Measurements from ENCODE around the gene HLA-DMB.

HLA-DMB gene

GRCh38 chr6:32940656-32941213, at the start of gene HLA-DMB:
HLA-DMB (minus strand) TSS chr6:32941028; CDS start chr6:32940807, 221 bp downstream.
- peak in 30 of 56 donors; percentile 10 to 81 (median 35) for DNase-seq

- DNase-seq = no peak
Observed at GRCh38 chr6:32989368-32989767, 48.5 kb upstream of the HLA-DMB start.

GRCh38 chr6:32984622-32985389, 44.0 kb upstream of the HLA-DMB start:
- peak in 53 of 56 donors; percentile 15 to 93 (median 61) for DNase-seq

- no peak for DNase-seq
Observed at GRCh38 chr6:32983964-32984621, 43.3 kb upstream of the HLA-DMB start.

- no peak for DNase-seq
Observed at GRCh38 chr6:32983493-32983848, 42.6 kb upstream of the HLA-DMB start.

DNA sequence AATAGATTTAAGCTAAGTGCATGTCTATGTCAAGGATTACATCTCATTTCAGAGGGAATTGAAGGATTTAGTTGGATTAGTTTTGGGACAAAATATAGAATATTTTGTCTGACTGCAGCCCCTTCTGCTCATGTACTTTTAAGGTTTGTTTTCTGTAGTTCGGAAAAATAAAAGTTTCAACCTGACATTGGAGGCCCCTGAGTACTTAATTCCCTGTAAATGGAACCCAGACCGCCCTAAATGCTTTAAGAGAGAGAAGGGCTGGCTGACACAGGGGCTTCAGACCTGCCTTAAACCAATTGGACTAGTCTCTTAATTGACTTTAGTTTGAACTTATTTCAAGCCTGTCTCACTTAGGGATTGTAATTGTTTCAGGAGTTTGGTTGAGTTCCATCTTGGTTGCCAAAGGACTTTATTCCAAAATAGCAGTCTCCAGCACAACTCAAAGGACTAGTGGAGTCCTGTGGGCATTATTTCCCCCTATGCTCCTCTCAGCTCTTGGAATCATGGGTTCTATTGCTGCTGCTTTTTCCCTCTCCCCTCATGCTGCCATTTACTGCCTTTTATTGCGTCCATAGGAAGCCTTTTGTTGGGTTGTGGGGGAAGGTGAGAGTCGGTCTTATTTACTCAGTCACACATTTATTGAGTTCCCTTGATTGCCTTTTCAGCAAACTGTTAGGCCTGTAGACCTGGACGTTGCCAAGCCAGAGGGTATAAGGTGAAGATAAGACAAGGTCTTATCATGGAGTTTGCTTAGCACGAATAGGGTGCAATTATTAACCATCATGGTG, 42.1 kb upstream of the HLA-DMB start:
- no peak for DNase-seq

GRCh38 chr6:32982084-32982701, 41.4 kb upstream of the HLA-DMB start:
- DNase-seq = no peak

- no peak for DNase-seq
Observed at GRCh38 chr6:32980488-32981038, 39.7 kb upstream of the HLA-DMB start.

GRCh38 chr6:32979720-32980487, 39.1 kb upstream of the HLA-DMB start:
- DNase-seq = no peak

DNA sequence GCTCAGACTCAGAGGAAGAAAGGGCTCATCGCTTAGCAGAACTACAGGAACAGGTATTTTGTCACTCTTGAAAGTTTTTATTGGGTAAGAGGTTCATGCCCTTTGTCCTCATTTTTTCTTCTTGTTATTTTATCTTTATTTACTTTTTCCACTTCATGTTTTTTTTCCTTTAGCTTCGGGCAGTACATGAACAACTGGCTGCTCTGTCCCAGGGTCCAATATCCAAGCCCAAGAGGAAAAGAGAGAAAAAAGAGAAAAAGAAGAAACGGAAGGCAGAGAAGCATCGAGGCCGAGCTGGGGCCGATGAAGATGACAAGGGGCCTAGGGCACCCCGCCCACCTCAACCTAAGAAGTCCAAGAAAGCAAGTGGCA, 37.1 kb upstream of the HLA-DMB start:
- DNase-seq = no peak

DNA sequence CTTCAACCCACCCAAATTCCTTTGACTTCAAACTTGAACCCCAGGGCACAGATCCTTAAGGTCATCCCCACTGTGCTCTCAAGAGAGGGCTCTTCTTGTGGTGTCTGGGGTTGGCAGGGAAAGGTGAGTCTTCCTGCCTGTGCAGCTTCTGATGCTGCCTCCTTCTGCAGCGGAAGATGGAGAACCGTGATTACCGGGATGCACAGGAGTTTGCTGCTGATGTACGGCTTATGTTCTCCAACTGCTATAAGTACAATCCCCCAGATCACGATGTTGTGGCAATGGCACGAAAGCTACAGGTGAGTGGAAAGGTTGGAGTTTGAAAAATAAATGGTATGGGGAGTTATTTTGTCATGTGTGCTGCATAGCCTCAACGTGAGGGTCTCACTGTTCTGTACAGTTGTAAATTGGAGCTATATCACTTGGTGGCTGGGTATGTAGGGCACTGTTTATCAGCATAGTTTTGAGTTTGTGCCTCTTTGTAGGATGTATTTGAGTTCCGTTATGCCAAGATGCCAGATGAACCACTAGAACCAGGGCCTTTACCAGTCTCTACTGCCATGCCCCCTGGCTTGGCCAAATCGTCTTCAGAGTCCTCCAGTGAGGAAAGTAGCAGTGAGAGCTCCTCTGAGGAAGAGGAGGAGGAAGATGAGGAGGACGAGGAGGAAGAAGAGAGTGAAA, 36.6 kb upstream of the HLA-DMB start:
- DNase-seq = no peak

DNA sequence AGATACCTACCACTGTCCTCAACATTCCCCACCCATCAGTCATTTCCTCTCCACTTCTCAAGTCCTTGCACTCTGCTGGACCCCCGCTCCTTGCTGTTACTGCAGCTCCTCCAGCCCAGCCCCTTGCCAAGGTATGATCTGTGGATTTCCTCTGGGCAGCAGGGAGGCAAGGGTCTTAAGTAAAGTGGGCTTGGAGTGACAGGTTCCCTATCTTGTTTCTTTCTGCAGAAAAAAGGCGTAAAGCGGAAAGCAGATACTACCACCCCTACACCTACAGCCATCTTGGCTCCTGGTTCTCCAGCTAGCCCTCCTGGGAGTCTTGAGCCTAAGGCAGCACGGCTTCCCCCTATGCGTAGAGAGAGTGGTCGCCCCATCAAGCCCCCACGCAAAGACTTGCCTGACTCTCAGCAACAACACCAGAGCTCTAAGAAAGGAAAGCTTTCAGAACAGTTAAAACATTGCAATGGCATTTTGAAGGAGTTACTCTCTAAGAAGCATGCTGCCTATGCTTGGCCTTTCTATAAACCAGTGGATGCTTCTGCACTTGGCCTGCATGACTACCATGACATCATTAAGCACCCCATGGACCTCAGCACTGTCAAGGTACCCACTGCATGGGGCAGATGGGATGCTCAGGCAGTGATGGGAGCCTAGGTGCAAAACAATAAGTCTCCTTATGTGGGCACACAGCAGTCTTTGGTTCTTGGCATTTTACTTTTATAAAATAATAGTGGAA, 35.7 kb upstream of the HLA-DMB start:
- no peak for DNase-seq

GRCh38 chr6:32975886-32976285, 35.1 kb upstream of the HLA-DMB start:
- DNase-seq = no peak

DNA sequence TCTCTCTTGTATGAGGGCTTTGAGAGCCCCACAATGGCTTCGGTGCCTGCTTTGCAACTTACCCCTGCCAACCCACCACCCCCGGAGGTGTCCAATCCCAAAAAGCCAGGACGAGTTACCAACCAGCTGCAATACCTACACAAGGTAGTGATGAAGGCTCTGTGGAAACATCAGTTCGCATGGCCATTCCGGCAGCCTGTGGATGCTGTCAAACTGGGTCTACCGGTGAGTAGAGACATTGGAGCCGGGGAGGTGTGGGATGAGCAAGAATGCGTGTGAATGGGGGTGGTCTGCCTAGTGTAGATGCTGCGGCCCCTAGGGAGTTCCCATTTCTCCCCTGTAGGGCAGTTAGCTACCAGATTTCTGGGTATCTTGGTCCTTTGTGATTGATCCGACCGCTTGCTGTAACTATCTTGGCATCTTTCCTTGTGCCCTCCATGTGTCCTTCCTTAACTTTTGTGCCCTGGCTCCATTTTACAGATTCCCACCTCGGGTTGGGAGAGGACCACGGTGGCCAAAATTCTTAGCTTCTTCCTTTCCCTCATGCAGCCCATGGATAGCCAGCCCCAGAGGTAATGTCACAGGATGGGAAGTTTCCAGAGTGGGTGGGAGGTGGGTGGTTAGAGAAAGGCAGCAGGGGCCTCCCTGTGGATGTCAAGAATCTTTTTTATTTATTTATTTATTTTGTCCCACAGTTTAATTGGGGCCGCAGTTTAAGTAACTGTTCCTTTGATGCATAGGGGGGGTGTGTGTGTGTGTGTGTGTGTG, 33.9 kb upstream of the HLA-DMB start:
- no peak for DNase-seq

GRCh38 chr6:32974016-32974333, 33.1 kb upstream of the HLA-DMB start:
- no peak for DNase-seq

- peak in 2 of 56 donors; percentile 10 to 37 for DNase-seq
Observed at GRCh38 chr6:32973144-32974015, 32.6 kb upstream of the HLA-DMB start.
